Adrenal gland (tissue), 12 donors: ENCODE results near the gene PIAS1. TPM values are rescaled to one million over a fixed set of nuclear protein-coding genes. Genes with fewer than 3 reads are reported as not detected.
A peak's percentile ranks its signal among the peaks of the same experiment; 100 is the strongest.

ENCODE experiments used
- DNase-seq, 7 donors: peaks; one replicate each; pipeline ENCODE4 v3.0.0-alpha.2; 2019 to 2020
- H3K27ac ChIP-seq, 5 donors: fragments of 200-600 bp; sonication (generic) in 4 of 5; 1 replicate in 3 of 5; 2 replicates in 2 of 5; pipeline versions ENCODE4 v1.5.1 to v1.8.0; 2016 to 2020; ENCODE audit warnings: mild to moderate bottlenecking in 1 of 5
- H3K27me3 ChIP-seq: fragments of 200-600 bp; 2 replicates; pipeline ENCODE4 v1.8.0; 2021
- H3K36me3 ChIP-seq, 2 donors: fragments of 200-600 bp; replicated peaks in 1 of 2; 1 replicate in 1 of 2; 2 replicates in 1 of 2; pipeline versions ENCODE4 v1.5.1 to v1.8.0; 2018 to 2022
- H3K4me1 ChIP-seq, 2 donors: fragments of 200-600 bp; replicated peaks in 1 of 2; 1 replicate in 1 of 2; 2 replicates in 1 of 2; pipeline versions ENCODE4 v1.5.1 to v1.8.0; 2018 to 2021
- H3K4me3 ChIP-seq, 4 donors: fragments of 200-600 bp; sonication (generic) in 3 of 4; one replicate each; pipeline ENCODE4 v1.5.1; 2016 to 2018
- H3K9me3 ChIP-seq, 3 donors: fragments of 200-600 bp; sonication (generic) in 1 of 3; replicated peaks in 1 of 3; 1 replicate in 2 of 3; 2 replicates in 1 of 3; pipeline versions ENCODE4 v1.5.1 to v1.8.0; 2016 to 2021
- POLR2A ChIP-seq, 2 donors: fragments of 450-650 bp; IDR thresholded peaks; one replicate each; pipeline ENCODE4 v1.6.1; 2017; ENCODE audit warnings: antibody characterized with exemption in 2 of 2, mild to moderate bottlenecking in 2 of 2, moderate library complexity in 1 of 2
- WGBS, 4 donors: extraction: QIAGEN DNeasy Blood & Tissue Kit in 2 of 4; methylation state at CpG; one replicate each; pipeline versions ENCODE4 v1.1.5 to v1.1.7; 2013 to 2017; 5-methylcytosine and 5-hydroxymethylcytosine counted together
- intact Hi-C, 2 donors: fragments of 100-400 bp; cut with DNase I; formaldehyde crosslinking; loops; one replicate each; pipeline versions ENCODE4 v1.14.1 to v1.15.0; 2022 to 2023
- polyA plus RNA-seq, 3 donors: library from polyadenylated mRNA; stranded (reverse); fragments of 200-250 nt in 2 of 3; fragments of 350-450 nt in 1 of 3; fragmentation: Illumina TruSeq in 1 of 3; extraction: RNeasy Lipid Tissue Mini Kit (QIAGEN cat#74804) in 1 of 3; gene quantifications; one replicate each; pipeline ENCODE4 v1.2.3, GENCODE V29; 2013 to 2014
- total RNA-seq, 9 donors: library from RNA; depleted of rRNA in 4 of 9; stranded (reverse); fragments of >200 nt in 4 of 9; fragments of 120-200 nt in 1 of 9; fragmentation: NEBNext Ultra II Directional in 1 of 9; extraction: Animal tissue kit (Norgen Biotek cat#: 25700) in 1 of 9; gene quantifications; one replicate each; pipeline versions ENCODE4 v1.1.0 to v1.2.4, GENCODE V29; 2013 to 2023
- TF ChIP-seq, protein P1 (sequence below), 6 experiments: fragments of 450-650 bp in 4 of 6; fragments of 200-600 bp in 2 of 6; sonication (generic) in 1 of 6; IDR thresholded peaks; 1 replicate in 5 of 6; 2 replicates in 1 of 6; pipeline versions ENCODE4 v1.5.1 to v1.8.0; 2016 to 2021; ENCODE audit warnings: antibody characterized with exemption in 6 of 6, mild to moderate bottlenecking in 2 of 6, moderate library complexity in 1 of 6
- donor health status: healthy with polysubstance abuse.
- donor health status: Bipolar disorder and iron deficiency.
- donor health status: DM: yes; HTN: yes; CAD: no.
- donor health status: DM: no; HTN: no; CAD: no.
- donor health status: DM: no; HTN: no; CAD: no.
- donor health status: DM: yes; HTN: yes; CAD: no.

The PIAS1 gene
- total and polyA plus RNA-seq, 12 donors: 12.7 to 60.0 (median 38.8) TPM

DNA sequence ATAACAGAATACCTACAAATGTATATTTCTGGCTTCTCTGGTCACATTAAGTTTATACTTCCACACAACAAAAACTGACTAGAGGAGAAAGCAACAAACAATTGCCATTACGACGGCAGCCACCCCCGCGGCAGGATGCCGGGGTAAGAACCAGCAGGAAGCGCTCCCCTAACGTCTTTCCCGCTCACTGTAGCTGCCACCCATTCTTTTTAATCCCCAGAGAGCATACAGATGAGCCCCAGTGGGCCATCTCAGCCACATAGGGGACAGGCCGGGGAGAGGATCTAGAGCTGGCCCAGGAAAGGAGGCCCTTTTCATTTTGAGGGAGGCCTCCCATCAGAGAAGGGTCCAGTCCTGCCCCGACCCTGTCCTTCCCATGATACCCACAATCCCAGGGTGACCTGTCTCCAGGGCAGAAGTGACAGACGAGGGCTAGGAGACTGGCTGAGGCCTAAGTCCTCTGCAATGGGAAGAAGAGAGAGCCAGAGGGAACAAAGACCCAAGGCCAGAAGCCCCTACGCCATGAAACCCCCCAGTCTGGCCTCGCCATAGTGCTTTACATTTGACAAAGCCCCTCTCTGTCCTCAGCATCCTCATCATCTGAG lies 154.6 kb downstream of the PIAS1 start:
- Histone ChIP-seq H3K36me3 (no peaks in the 10 kb centered on the region), H3K9me3 (no peaks in the 10 kb centered on the region), H3K4me3 (no peak overlapping the region), H3K27ac (no peak overlapping the region), H3K4me1 (peaks cover 12 to 19% of the 10 kb centered on the region in 2 donors), H3K27me3 (no peaks in the 10 kb centered on the region)
- WGBS, 4 donors: 82 to 88% (median 85%) methylated on average over 13 of the region's 13 CpGs
- intact Hi-C loops: loop anchor here (5.0 kb wide), 1 partner anchor 346 kb away; no protein-coding TSS in a partner anchor
- TF ChIP-seq, protein P1, sequence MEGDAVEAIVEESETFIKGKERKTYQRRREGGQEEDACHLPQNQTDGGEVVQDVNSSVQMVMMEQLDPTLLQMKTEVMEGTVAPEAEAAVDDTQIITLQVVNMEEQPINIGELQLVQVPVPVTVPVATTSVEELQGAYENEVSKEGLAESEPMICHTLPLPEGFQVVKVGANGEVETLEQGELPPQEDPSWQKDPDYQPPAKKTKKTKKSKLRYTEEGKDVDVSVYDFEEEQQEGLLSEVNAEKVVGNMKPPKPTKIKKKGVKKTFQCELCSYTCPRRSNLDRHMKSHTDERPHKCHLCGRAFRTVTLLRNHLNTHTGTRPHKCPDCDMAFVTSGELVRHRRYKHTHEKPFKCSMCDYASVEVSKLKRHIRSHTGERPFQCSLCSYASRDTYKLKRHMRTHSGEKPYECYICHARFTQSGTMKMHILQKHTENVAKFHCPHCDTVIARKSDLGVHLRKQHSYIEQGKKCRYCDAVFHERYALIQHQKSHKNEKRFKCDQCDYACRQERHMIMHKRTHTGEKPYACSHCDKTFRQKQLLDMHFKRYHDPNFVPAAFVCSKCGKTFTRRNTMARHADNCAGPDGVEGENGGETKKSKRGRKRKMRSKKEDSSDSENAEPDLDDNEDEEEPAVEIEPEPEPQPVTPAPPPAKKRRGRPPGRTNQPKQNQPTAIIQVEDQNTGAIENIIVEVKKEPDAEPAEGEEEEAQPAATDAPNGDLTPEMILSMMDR (IDR thresholded peaks at IDR 0.05): no peak
- no peak for TF ChIP-seq POLR2A (IDR thresholded peaks at IDR 0.05)
- DNase-seq: peak in 4 of 7 donors; percentile 8 to 45 (median 16)

DNA sequence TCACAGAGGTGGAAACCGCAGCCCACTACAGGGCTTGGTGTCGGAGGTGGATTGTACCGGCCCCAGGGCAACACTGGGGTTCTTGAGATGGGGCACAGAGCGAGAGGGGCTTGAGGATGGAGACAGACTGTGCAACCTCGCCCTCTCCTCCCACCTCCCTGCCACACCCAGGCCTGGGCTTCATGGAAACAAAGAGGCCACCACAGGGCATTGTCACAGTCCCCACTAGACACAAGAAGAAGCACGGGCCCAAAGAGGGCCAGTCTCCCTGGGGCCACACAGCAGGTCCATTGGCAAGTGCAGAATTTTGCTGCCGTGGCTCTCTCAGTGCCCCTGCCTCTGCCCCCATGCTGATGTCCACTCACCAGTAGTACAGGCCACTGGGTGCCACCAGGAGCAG lies 155.2 kb downstream of the PIAS1 start:
- H3K27ac ChIP-seq: no peak overlapping the region
- H3K4me1 ChIP-seq: peaks cover 12 to 16% of the 10 kb centered on the region in 2 donors

DNA sequence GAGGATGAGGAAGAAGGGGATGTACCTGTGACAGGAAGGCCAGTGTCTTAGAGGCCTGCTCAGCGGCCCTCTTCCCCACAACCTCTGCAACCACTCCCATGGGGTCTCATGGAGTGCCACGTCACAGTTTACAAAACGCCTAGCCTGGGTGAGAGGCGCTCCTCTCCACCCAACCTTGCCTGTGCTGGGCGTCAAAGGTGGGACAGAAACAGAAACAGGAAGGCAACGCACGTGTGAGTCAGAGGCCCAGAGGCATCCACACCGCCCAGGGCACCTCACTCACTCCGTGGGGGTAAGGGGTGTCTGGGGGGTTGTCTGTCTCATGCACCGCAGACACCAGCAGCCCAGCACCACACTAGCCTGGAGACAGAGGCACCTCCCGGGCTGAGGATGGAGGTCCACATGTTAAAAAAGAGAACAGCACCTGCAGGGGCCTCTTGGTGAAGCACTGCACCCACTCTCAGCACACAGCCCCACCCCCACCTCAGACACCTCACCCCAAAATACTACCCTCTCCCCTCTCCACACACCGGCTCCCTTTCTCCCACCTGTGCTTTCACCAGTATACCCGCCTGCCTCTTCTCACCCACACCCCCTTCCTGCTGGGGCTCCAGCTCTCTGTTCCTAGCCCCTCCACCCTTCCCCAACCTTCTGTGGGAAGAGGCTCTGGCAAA lies 155.8 kb downstream of the PIAS1 start:
- H3K9me3 ChIP-seq: no peaks in the 10 kb centered on the region
- DNase-seq: peak in 3 of 7 donors; percentile 6 to 46 (median 15)
- TF ChIP-seq POLR2A (IDR thresholded peaks at IDR 0.05): no peak
- TF ChIP-seq, protein P1 (IDR thresholded peaks at IDR 0.05): no peak
- H3K4me3 ChIP-seq: no peak overlapping the region
- peaks cover 8 to 10% of the 10 kb centered on the region in 2 donors for H3K4me1 ChIP-seq
- WGBS, 4 donors: 72 to 85% (median 81%) methylated on average over 12 to 13 of the region's 13 CpGs
- H3K36me3 ChIP-seq: no peaks in the 10 kb centered on the region
- H3K27me3 ChIP-seq: no peaks in the 10 kb centered on the region
- intact Hi-C loops: loop anchor here (5.0 kb wide), 1 partner anchor 348 kb away; no protein-coding TSS in a partner anchor
- H3K27ac ChIP-seq: no peak overlapping the region

More for the DNA sequence above, 155.2 kb downstream of the PIAS1 start:
- Histone ChIP-seq H3K9me3 (no peaks in the 10 kb centered on the region), H3K27me3 (no peaks in the 10 kb centered on the region), H3K36me3 (no peaks in the 10 kb centered on the region), H3K4me3 (no peak overlapping the region)
- intact Hi-C loops: loop anchor here (5.0 kb wide), 1 partner anchor 347 kb away; no protein-coding TSS in a partner anchor
- peak in 2 of 7 donors; percentile 14 to 39 for DNase-seq
- WGBS, 4 donors: 80 to 98% (median 92%) methylated on average over 6 to 7 of the region's 7 CpGs
- TF ChIP-seq POLR2A (IDR thresholded peaks at IDR 0.05): no peak
- TF ChIP-seq, protein P1 (IDR thresholded peaks at IDR 0.05): no peak

DNA sequence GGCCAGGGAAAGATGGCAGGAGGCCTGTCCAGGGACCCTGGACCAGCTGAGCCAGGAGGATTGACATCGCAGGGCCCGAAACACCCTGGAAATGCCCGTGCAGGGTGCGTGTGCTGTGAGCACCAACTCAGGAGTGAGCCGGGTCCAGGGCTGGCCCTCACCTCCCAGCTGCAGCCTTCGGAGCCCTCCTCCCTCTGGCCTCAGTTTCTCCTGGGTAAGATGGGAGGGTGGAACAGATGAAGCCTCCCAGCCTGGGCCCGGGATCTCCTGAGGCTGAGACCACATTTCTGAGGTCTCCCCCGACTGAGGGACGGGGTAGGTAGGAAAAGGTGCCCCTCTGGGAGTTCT lies 156.3 kb downstream of the PIAS1 start:
- no peak overlapping the region for H3K27ac ChIP-seq
- peak in 2 of 7 donors; percentile 10 to 41 for DNase-seq
- WGBS, 4 donors: 68 to 88% (median 80%) methylated on average over 7 to 9 of the region's 9 CpGs
- peaks cover 3 to 5% of the 10 kb centered on the region in 2 donors for H3K4me1 ChIP-seq
- no peaks in the 10 kb centered on the region for H3K36me3 ChIP-seq
- peak overlapping the region in 1 of 4 donors; percentile 31 for H3K4me3 ChIP-seq
- H3K27me3 ChIP-seq: no peaks in the 10 kb centered on the region
- intact Hi-C loops: no loop called here
- no peak for TF ChIP-seq POLR2A (IDR thresholded peaks at IDR 0.05)
- TF ChIP-seq, protein P1 (IDR thresholded peaks at IDR 0.05): no peak
- H3K9me3 ChIP-seq: no peaks in the 10 kb centered on the region
